ENCODE data around the gene STX2.
A peak's percentile ranks its signal among the peaks of the same experiment; 100 is the strongest.
"Not testable (repeated sequence)": the region's sequence is repeated elsewhere in the genome, so short reads cannot be mapped to it uniquely, and the experiment has no call there.

STX2 gene

GRCh38 chr12:130761537-130762318, 77.3 kb downstream of the STX2 start:
- DNase-seq: peak; percentile 43

- DNase-seq: no peak
Observed at GRCh38 chr12:130754234-130754901, 84.7 kb downstream of the STX2 start.

- DNase-seq: no peak
Observed at GRCh38 chr12:130752692-130753230, 86.3 kb downstream of the STX2 start.

- DNase-seq: not testable (repeated sequence)
Observed at GRCh38 chr12:130752037-130752436, 87.0 kb downstream of the STX2 start.

- DNase-seq: no peak
Observed at GRCh38 chr12:130748786-130749185, 90.3 kb downstream of the STX2 start.

GRCh38 chr12:130747867-130748740, 90.9 kb downstream of the STX2 start:
- DNase-seq: peak; percentile 71

- DNase-seq: no peak
Observed at GRCh38 chr12:130746546-130746945, 92.5 kb downstream of the STX2 start.

- DNase-seq: no peak
Observed at GRCh38 chr12:130745921-130746320, 93.1 kb downstream of the STX2 start.

GRCh38 chr12:130744274-130744673, 94.8 kb downstream of the STX2 start:
- DNase-seq: no peak

GRCh38 chr12:130743606-130744005, 95.4 kb downstream of the STX2 start:
- no peak for DNase-seq

- DNase-seq: no peak
Observed at GRCh38 chr12:130743176-130743575, 95.9 kb downstream of the STX2 start.

GRCh38 chr12:130742716-130743115, 96.3 kb downstream of the STX2 start:
- DNase-seq: no peak

- no peak for DNase-seq
Observed at GRCh38 chr12:130742112-130742511, 96.9 kb downstream of the STX2 start.
